HG02938 (cell line): Measurements from ENCODE around the gene C19orf44.
"Not testable (repeated sequence)": the region's sequence is repeated elsewhere in the genome, so short reads cannot be mapped to it uniquely, and the experiment has no call there.

ENCODE experiments used
- ATAC-seq: cut with Tn5 transposase; IDR thresholded peaks from one replicate; pipeline ENCODE4 v1.9.1; 2021; ENCODE audit warnings: mild to moderate bottlenecking, moderate library complexity; ENCODE audit not compliant: unreplicated experiment

Gene C19orf44

DNA sequence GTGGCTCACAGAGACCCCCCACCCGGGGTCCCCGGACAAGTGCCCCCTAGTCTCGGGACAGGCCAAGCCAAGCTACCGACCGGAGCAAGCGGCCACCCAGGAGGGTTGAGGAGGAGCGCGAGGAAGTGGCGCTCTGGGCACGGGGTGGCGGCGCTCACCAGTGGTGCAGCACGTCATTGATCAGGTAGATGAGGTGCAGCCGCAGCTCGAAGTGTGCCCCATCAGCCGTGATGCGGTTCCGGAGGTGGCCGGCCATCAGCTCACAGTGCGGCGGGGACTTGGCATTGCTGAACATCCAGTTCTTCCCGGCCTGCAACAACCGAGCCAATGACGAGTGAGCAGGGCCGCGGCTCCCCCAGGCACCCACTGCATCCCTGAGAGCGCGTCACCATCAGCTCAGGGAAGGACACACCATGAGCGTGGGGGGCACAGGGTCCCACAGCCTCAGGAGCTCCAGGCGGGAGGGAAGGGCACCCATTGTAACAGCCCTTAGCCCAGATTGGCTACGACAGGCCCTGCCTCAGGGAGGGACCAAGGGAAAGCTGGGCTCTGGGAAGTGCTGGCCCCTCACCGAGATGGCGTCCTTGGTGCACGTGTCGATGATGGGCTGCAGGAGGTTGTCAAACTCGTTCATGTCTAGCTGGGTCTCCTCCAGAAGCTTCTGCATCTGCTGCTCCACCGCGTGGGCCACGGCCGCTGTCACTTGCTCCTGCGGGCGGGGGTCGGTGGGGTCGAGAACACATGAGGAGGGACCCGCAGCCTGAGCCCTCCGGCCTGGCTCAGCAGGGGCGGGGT, 36.4 kb downstream of the C19orf44 start:
- ATAC-seq = no peak

DNA sequence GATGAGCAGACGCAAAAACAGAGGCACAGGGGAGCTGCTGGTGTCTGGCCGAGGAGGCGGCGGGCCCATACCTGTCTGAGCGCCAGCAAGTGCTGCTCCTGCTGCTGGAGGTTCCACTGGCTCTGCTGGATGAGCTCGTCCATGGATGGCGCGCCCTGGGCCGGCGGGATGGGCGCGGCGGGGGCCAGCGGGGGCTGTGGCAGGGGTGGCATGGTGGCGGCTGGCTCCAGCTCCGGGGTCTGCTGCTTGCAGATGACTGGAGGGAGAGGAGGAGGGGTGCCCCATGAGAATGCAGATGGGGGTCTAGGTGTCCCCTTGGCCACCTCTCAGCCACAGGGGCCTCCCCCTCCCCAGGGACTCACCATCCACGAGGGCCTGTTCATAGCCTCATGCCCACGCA, 39.2 kb downstream of the C19orf44 start:
- no peak for ATAC-seq

DNA sequence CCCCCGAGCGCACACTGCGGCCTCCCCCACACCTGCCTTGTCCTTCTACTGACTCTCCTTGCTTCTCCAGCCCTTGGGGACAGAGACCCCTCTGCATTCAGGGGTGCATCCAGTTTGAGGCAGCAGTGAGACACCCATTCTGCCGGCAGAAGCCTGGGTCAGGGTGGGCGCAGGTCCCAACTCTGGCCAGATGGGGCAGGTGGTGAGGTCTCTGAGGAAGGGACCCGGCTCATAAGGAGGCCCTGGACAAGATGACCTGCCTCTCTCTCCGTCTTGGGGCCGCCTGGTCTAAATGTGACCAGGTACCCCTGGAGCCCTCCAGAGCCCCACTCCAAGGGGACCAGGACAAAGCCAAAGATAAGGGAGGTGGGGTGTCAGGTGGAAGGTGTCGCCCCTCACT, 39.9 kb downstream of the C19orf44 start:
- ATAC-seq = no peak

DNA sequence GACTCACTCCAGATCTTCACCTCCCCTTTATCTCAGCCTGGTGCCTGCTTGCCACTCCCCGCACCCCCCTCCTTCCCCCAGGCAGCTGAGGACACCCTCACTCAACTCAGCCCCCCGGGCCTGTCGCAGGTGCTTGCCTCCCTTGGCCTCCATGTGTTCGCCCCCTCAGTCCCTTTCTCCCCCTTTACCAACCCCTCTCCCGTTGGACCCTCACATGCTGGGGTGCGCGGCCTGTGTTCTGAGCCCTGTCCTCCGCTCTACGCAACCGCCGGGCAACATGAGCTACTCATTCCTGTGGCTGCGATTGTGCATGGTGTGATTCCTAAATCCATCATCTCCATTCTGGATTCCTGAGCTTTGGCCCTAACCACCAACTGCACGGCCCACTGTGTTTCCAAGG, 40.9 kb downstream of the C19orf44 start:
- ATAC-seq = no peak

DNA sequence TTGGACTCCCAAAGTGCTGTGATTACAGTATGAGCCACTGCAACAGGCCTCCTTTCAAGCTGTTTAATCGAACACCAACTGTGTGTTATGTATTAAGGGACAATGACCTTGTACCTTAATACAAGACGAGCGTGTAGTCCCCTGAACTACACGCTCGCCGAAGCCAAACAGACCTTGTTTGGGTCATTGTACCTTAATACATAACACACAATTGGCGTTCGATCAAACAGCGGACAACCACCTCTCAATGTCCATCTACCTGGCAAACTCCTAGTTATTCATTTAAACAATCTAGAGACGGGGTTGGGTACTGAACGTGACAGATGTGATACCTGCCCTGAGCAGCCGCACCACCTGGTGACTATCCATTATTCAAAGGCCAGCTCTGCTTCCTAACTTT, 44.8 kb downstream of the C19orf44 start:
- ATAC-seq = no peak

DNA sequence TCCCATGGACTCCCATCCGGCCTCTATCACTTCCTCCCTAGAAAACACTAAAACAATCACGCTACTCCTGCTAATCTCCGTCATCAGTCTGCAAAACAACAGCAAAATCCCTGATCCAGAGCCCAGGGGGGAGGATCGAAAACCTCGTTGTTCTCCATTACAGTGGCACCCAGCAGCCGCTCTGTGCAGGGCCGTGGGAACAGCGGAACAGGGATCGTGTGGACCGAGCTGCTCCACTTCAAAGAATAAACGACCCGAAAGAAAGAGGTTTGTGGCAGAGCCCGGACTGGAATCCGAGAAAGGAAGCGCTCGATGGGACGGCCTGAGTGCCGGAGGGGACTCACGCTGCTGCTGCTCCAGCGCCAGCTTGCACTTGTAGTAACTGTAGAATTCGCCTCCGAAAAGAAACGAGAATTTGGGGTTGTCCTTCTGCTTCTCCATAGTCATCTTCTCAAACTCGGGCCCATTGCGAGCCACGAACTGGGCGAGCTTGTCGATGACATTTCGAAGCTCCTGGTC, 45.4 kb downstream of the C19orf44 start:
- ATAC-seq = no peak

DNA sequence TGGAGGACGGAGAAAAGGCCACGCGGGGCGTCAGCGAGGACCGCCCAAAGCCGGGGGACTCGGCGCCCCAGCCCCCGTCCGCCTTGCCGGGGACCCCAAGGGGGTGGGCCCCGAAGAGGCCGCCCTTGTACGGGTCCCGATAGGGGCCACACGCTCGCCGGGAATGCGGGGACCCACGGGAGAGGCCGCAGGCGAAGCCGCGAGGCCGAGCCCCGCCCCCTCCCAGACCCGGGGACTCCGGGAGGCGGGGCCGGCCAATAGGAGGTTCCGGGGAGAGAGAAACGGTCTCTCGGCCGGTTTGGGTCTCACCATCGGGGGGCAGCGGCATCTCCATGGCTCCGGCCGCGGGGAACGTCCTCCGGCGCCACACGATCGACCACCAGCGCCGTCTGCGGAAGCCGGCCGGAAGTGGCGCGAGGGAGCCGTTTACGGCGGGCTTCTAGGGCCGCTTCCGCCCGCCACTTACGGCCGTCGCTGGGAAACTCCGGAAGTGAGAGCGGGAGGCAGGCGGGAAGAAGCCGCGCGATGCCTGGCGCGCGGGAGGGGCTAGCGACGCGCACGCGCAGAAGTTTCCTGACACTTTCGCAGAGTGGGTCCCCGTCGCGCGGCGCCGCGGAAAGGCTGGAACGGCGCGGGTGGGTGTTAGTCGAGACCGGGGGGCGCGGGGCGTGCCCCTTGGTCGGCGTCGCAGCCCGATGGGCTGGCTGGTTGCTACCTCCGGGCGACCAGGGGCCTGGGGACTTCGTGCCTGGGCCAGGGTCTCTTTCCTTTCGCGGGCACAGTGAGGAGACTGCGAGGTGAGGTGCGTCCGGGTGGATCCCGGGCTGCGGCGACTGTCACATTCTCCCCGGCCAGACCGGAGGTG, 46.1 kb downstream of the C19orf44 start, which contains the start of gene CHERP:
Gene CHERP, minus strand, starts transcription at position 393 of the 865 bp plus-strand sequence. Its CDS starts 59 bp downstream, at position 334.
- ATAC-seq = peak; percentile 53

DNA sequence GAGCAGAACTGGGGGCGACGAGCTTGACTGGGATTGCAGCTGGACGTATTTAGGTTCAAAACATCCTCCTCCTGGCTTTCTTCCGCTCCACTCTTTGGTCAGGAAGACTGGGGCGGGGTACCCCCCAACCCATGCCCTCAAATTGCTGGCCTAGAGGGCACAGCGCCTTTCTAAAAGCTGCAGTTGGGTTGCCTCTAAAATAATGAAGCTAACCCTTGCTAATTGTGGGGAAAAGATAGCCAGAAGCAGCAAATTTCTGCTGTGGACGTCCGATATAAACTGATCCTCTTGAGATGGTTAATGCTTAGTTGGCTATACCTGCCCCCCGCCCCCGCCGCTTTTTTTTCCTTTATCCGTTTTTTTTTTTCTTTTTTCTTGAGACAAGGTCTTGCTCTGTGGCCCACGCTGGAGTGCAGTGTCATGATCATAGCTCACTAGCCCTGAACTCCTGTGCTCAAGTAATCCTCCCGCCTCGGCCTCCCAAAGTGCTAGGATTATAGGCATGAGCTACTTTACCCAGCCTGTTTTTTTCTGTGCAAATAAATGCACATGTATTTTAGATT, 46.8 kb downstream of the C19orf44 start:
- no peak for ATAC-seq

DNA sequence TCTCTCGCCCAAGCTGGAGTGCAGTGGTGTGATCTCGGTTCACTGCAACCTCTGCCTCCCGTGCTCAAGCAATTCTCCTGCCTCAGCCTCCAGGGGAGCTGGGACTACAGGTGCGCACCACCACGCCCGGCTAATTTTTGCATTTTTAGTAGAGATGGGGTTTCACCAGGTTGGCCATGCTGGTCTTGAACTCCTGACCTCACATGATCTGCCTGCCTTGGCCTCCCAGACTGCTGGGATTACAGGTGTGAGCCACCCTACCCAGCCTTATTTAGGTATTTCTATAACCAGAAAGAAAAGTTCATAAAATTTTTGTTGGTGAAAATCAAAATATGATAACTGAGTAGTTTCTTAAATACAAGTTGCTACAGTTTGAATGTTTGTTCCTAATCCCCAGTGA, 47.5 kb downstream of the C19orf44 start:
- ATAC-seq = not testable (repeated sequence)

DNA sequence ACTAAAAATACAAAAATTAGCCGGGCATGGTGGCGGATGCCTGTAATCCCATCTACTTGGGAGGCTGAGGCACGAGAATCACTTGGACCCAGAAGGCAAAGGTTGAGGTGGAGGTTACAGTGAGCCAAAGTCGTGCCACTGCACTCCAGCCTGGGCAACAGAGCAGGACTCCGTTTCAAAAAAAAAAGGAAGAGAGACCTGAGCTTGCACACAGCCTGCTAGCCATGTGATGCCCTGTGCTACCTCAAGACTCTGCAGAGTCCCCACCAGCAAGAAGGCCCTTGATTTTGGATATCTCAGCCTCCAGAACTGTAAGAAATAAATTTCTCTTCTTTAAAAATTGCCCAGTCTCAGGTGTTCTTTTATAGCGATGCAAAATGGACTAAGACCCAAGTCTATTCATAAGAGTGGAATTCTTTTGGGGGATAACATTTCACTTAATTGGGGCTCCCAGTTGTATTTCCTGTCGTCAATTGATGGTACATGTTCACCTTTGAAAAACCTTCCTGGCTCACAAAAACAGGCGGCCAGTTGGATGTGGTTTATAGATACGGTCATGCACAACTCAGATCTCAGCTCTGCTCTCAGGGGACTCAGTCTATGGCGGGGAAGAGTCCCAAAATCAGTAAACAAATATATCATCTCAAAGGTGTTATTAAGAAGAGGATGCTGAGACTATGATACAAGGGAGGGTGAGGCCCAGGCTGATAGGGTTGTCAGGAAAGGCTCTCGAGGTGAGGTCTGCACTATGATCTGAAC, 48.5 kb downstream of the C19orf44 start:
- no peak for ATAC-seq

DNA sequence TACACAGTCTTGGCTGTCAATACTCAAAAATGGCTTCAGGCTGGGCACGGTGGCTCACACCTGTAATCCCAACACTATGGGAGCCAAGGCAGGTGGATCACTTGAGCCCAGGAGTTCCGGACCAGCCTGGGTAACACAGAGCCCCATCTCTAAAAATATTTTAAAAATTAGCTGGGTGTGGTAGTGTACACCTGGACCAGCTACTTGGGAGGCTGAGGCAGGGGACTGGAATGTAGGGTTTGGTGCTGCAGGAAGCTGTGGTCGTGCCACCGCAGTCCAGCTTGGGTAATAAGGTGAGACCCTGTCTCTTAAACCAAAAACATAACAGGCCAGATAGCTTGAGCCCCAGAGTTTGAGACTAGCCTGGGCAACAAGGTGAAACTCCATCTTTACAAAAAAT, 52.8 kb downstream of the C19orf44 start:
- ATAC-seq = no peak

DNA sequence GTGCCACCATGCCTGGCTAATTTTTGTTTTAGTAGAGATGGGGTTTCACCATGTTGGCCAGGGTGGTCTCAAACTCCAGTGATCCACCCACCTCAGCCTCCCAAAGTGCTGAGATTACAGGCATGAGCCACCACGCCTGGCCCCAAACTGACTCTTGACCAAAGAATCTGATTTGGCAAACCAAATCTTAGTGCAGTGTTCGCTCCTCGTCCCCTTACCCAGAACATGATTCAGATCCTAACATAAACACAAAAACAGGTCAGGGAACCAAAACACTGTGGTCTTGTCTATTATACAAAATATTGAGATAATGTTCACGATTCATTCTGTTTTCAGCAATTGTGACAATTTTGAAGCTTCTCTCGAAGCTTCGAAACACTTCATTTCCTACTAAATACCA, 55.7 kb downstream of the C19orf44 start:
- ATAC-seq = not testable (repeated sequence)

DNA sequence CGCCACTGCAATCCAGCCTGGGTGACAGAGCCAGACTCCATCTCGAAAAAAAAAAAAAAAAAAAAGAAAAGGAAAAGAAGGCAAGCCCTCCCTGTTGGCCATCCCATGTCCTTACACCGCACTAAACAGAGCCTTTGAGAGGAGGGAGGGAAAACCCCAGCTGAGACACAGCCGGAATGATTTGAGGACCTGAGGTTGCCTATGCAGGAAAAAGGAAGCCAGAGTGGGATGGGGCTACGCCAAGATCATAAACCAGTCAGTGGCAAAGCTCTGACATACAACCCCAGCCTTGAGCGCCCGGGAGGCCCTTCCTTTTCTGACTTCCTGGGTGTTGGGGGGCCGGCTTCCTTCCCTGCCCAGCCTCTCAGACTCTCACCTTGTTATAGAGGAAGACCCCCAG, 58.6 kb downstream of the C19orf44 start:
- no peak for ATAC-seq

DNA sequence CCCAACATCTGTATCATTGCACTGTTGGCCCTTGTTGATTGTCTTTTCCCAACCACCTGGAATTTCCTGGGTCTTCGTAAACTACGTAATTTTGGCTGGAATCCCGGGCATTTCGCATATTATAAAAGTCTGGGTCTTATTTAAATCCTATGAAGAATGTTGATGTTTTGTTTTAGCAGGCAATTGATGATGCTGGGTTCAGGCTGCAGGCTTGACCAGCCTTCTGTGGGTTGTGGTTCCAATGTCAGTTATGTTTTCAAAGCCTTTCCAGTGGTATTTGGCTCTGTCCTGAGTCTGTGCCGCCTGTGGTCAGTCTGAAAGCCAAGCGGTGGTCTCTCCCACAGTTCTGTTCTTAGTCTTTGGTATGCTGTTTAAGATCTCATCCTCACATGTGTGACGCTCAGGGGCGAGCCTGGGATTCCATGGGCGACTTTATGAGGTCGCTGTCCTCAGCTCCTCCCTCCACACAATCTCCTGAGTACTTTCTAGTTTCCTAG, 63.6 kb downstream of the C19orf44 start:
- ATAC-seq = no peak

DNA sequence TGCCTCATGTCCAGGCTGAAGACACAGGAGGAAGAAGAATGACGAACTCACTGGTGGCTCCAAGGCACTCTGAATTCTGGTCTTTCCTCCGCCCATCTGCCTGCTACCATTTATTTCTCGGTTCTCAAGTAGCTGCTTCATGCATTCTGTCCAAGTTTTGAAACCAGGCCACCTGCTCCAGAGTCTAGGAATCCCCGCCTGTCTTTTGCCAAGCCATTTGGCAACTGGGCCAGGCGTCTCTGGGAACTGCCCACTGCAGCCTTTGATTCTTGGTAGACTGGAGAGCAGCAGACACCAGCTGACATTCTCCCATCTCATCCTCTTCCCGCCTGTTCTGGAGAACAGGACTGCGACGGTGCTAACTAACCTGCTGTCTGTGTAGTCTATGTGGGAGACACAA, 65.2 kb downstream of the C19orf44 start:
- no peak for ATAC-seq

DNA sequence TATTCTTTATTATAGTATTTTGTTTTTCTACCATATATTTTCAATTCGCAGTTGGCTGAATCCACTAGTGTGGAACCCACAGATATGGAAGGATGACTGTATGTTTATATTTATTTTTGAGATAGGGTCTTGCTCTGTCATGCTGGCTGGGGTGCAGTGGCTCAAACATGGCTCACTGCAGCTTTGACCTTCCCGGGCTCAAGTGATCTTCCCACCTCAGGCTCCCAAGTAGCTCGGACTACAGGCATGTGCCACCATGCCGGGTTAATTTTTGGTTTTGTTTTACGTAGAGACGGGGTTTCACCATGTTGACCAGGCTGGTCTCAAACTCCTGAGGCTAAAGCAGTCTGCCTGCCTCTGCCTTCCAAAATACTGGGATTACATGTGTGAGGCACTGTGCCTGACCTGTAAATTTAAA, 66.4 kb downstream of the C19orf44 start:
- no peak for ATAC-seq

DNA sequence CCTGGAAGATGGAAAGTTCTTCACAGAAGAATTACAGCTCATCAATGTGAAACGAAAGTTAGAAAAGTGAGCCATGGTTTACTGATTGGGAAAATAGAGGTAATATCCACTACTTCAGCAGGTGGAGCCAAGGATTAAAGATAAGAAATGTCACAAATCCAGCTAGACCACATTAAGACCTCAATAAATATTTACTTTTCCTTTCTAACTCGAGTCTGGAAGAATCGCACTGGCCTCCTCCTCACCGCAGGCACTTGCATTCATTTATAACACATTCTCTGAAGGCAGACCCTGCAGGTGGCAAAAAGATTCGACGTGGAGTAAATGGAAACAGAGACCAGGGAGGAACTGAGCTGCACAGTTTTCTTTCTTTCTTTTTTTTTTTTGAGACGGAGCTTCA, 68.6 kb downstream of the C19orf44 start:
- ATAC-seq = no peak

DNA sequence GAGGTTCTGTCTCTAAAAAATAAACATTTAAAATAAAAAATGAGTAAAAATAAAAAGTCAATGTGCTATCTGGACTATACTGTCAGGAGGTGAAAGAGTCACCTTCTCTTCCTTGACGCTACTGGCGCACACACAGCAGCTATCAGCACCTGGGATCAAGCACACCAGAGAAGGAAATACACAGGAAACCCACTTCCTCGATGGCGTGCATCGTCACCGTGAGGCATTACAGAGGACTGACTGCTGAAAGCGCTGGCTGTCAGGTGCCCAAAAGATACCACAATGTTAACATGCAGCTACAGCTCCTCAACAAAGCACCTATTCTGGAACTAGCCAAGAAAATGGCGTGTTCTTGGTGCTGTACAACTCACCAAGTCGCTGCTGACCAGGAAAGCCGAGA, 70.0 kb downstream of the C19orf44 start:
- no peak for ATAC-seq

DNA sequence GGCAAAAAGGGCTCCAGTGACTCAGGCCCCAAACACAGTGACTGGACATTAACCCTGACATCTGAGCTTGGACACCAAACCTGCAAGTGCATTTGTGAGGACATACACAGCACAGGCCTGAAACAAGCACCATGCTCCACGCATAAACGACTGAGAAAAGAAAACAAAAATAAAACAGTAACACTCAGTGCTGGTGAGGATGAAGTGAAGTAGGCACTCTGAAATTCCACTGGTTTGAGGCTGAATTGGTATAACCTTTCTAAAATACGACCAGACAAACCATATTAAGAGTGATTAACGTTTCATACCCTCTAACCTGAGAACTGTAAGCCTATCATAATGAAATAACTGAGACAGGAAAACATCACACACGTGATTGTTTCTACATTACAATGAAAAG, 70.5 kb downstream of the C19orf44 start:
- no peak for ATAC-seq

DNA sequence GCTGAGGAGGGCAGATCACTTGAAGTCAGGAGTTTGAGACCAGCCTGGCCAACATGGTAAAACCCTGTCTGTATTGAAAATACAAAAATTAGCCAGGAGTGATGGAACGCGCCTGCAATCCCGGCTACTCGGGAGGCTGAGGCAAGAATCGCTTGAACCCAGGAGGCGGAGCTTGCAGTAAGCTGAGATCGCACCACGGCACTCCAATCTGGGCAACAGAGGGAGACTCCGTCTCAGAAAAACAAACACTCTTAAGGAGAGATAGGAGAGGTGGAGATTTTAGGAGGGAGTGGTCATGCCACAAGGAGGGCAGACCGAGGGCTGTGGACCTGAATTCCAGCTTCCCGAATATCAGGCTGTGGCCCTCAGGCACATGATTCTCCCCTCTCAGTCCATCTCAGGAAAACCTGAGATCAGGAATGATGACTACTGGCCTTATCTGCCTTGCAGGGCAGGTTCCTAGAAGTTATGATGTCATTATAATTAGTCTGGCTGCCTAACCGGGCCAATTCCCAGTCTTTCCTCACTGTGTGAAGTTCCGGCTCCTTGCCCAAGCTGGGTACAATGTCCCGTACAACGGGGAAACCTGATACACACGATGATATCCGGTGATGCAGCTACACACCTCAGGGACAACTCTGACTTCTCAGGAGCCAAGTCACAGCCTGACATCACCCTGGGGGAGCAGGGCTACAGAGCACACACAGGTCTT, 73.6 kb downstream of the C19orf44 start:
- ATAC-seq = no peak
